NT2/D1 (cell line): ENCODE results near the gene OGFOD3.
"Not testable (repeated sequence)": the region's sequence is repeated elsewhere in the genome, so short reads cannot be mapped to it uniquely, and the experiment has no call there.

Experiments used
- DNase-seq: peaks from one replicate; pipeline ENCODE4 v3.0.0-alpha.2; 2011; ENCODE audit warnings: low read depth, low spot score
- H3K27me3 ChIP-seq: 2 replicates; pipeline ENCODE4 v1.6.0; 2011; ENCODE audit warnings: mild to moderate bottlenecking; ENCODE audit not compliant: insufficient read length, insufficient read depth
- H3K36me3 ChIP-seq: 2 replicates; pipeline ENCODE4 v1.6.1; 2011; ENCODE audit warnings: mild to moderate bottlenecking, low read length, mixed read lengths; ENCODE audit not compliant: insufficient read depth, insufficient read length
- H3K4me1 ChIP-seq: 2 replicates; pipeline ENCODE4 v1.5.1; 2011; ENCODE audit not compliant: insufficient read depth, insufficient read length
- H3K4me3 ChIP-seq: 2 replicates; pipeline ENCODE4 v1.5.1; 2011; ENCODE audit warnings: low read depth; ENCODE audit not compliant: insufficient read length
- H3K9ac ChIP-seq: 2 replicates; pipeline ENCODE4 v1.6.0; 2011; ENCODE audit warnings: low read depth; ENCODE audit not compliant: insufficient read length
- H3K9me3 ChIP-seq: 2 replicates; pipeline ENCODE4 v1.5.1; 2011; ENCODE audit warnings: mild to moderate bottlenecking, low read length; ENCODE audit not compliant: insufficient read depth
- SUZ12 ChIP-seq: IDR thresholded peaks from 2 replicates; pipeline ENCODE4 v1.6.1; 2011; ENCODE audit not compliant: insufficient read length, insufficient read depth; ENCODE audit errors: extremely low read depth
- YY1 ChIP-seq: IDR thresholded peaks from 2 replicates; pipeline ENCODE4 v1.6.1; 2011; ENCODE audit not compliant: insufficient read length, insufficient read depth
- ZNF274 ChIP-seq: IDR thresholded peaks from 2 replicates; pipeline ENCODE4 v1.6.1; 2011; ENCODE audit warnings: mild to moderate bottlenecking, low read depth, low read length

Gene OGFOD3

GRCh38 chr17:82383411-82383810, 35.0 kb downstream of the OGFOD3 start:
- H3K4me1 ChIP-seq, result peaks cover 31% of the 10 kb centered on the region
- H3K9me3 ChIP-seq, result no peaks in the 10 kb centered on the region
- no peak overlapping the region for H3K4me3 ChIP-seq
- H3K9ac ChIP-seq, result peak overlapping the region; percentile 21
- H3K36me3 ChIP-seq, result no peaks in the 10 kb centered on the region
- no peaks in the 10 kb centered on the region for H3K27me3 ChIP-seq
- TF ChIP-seq YY1 (no peak), ZNF274 (no peak), SUZ12 (no peak)
- DNase-seq, result no peak

DNA sequence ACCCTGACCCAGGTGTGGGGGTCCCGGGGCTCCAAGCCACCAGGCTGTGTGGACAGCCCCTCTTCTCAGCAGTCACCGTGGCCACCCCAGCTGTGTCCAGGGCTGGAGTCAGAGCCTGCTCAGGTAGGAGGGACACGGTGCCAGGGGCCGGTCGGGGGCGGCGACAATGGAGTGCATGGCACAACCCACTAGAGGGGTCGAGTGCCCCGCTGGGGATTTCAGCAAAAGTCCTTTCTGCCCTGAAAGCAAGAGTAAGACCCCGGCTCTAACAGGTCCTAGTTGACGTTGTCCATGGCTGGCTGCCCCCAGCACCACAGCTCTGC, 35.5 kb downstream of the OGFOD3 start:
- TF ChIP-seq ZNF274, result no peak
- TF ChIP-seq SUZ12, result no peak
- no peak for TF ChIP-seq YY1
- DNase-seq, result no peak
- H3K27me3 ChIP-seq, result no peaks in the 10 kb centered on the region
- no peaks in the 10 kb centered on the region for H3K9me3 ChIP-seq
- no peak overlapping the region for H3K9ac ChIP-seq
- no peak overlapping the region for H3K4me3 ChIP-seq
- H3K4me1 ChIP-seq, result peaks cover 34% of the 10 kb centered on the region
- no peaks in the 10 kb centered on the region for H3K36me3 ChIP-seq

DNA sequence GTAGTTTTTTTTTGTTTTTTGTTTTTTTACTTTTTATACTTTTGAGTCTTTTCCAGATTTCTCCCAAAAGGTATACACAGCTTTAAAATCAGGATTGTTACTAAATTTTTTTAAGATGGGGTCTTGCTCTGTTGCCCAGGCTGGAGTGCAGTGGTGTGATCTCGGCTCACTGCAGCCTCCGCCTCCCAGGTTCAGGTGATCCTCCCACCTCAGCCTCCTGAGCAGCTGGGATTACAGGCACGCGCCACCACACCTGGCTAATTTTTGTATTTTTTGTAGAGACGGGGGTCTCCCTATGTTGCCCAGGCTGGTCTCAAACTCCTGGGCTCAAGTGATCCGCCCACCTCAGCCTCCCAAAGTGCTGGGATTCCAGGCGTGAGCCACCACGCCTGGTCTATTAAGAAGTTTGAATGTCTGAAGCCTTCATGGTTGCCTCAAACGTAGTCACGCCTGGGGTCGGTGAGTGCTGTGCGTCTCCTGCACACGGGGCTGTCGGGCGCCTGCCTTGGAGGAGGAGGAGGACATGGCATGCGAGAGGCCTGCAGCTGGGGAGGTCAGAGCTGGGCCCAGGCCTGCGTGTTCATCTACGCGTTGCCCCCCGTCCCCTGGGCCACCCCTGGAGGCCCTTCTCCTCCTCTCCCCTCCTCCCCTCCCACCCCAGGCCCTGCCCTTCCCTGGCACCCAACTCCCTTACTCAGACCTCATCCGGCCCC, 36.0 kb downstream of the OGFOD3 start:
- not testable (repeated sequence) for DNase-seq, H3K27me3 ChIP-seq, H3K9me3 ChIP-seq, H3K9ac ChIP-seq, H3K36me3 ChIP-seq, H3K4me3 ChIP-seq
- peaks cover 34% of the 10 kb centered on the region for H3K4me1 ChIP-seq

DNA sequence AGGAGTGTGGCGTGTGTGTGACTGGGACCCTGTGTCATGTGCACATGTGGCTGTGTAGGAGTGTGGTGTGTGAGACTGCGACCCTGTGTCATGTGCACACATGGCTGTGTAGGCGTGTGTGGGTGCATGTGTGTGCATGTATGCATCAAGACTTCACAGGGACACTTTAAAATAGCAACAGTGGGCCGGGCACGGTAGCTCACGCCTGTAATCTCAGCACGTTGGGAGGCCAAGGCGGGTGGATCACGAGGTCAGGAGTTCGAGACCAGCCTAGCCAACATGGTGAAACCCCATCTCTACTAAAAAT, 36.7 kb downstream of the OGFOD3 start:
- H3K4me3 ChIP-seq, H3K9me3 ChIP-seq, H3K27me3 ChIP-seq, H3K36me3 ChIP-seq, DNase-seq, H3K9ac ChIP-seq: not testable (repeated sequence)
- peaks cover 31% of the 10 kb centered on the region for H3K4me1 ChIP-seq

GRCh38 chr17:82380860-82381702, 37.3 kb downstream of the OGFOD3 start:
- Histone ChIP-seq H3K4me1 (peaks cover 31% of the 10 kb centered on the region), H3K4me3 (no peak overlapping the region), H3K9ac (no peak overlapping the region), H3K36me3 (no peaks in the 10 kb centered on the region), H3K9me3 (no peaks in the 10 kb centered on the region), H3K27me3 (no peaks in the 10 kb centered on the region)
- TF ChIP-seq YY1 (no peak), SUZ12 (no peak), ZNF274 (no peak)
- DNase-seq, result no peak

DNA sequence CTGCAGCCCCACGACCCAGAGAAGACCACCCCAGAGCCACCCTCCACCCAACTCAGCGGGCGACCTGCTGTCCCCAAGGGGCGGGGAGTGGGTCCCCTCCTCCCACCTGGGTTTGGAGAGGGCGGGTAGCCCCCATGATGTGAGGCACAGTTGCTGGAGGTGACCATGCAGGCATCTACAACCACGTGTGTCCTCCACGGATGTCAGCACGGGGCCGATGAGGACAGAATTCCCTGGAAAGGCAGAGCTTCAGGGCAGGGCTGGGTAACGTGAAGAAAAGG, 39.7 kb downstream of the OGFOD3 start:
- Histone ChIP-seq H3K27me3 (no peaks in the 10 kb centered on the region), H3K4me1 (peaks cover 24% of the 10 kb centered on the region), H3K36me3 (no peaks in the 10 kb centered on the region), H3K9me3 (no peaks in the 10 kb centered on the region), H3K9ac (no peak overlapping the region), H3K4me3 (no peak overlapping the region)
- TF ChIP-seq SUZ12, result no peak
- no peak for TF ChIP-seq ZNF274
- no peak for TF ChIP-seq YY1
- no peak for DNase-seq

DNA sequence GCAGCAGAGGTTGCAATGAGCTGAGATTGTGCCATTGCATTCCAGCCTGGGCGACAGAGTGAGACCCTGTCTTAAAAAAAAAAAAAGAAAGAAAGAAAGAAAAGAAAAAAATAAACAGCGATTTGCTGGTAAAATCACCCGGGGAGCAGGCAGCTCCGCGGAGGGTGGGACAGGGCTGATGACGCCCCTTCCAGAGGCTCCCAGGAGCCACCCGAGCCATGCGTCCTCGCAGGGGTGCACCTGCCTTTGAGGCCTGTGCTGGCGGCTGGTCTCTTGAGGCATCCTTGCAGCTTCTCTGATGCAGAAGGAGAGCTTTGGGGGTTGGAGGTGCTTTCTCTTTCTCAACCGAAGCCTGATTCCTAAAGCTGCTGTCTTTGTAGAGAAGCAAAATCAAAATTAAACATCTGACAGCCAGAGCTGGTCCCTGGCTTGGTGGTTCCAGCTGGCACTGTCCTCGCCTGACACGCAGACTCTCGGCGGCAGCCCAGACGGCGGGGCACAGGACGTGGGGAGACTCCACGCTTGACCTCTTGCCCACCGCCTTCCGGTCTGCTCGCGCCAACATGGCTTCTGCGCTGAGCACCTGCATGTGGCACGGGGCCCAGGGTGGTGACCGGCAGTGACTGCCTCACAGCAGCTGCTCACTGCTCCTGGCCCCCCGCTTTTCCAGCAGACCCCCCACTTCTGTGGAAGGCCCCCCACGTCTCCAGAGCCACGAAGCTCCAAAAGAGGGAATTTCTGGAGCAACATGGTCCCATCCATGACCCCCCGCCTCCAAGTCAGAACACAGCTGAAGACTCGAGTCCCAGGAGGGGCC, 40.3 kb downstream of the OGFOD3 start:
- Histone ChIP-seq H3K27me3 (no peaks in the 10 kb centered on the region), H3K4me1 (peaks cover 21% of the 10 kb centered on the region), H3K9me3 (no peaks in the 10 kb centered on the region), H3K36me3 (no peaks in the 10 kb centered on the region), H3K4me3 (no peak overlapping the region), H3K9ac (peak overlapping the region; percentile 34)
- no peak for TF ChIP-seq YY1
- TF ChIP-seq SUZ12, result no peak
- TF ChIP-seq ZNF274, result no peak
- DNase-seq, result no peak

- not testable (repeated sequence) for H3K9ac ChIP-seq, H3K4me3 ChIP-seq, H3K27me3 ChIP-seq, DNase-seq, H3K36me3 ChIP-seq, H3K9me3 ChIP-seq
- H3K4me1 ChIP-seq, result peaks cover 21% of the 10 kb centered on the region
Measured at GRCh38 chr17:82377294-82377693, 41.1 kb downstream of the OGFOD3 start.
